Keratinocyte (primary cell): Measurements from ENCODE around the gene KAZALD1. TPM values are rescaled to one million over a fixed set of nuclear protein-coding genes. Genes with fewer than 3 reads are reported as not detected.

Source experiments
- DNase-seq: peaks from one replicate; pipeline ENCODE4 v3.0.0-alpha.2; 2011; ENCODE audit warnings: low read depth, missing footprints, low spot score
- FAIRE-seq: peaks from 2 replicates; lab custom pipeline; 2011; peaks lifted over from hg19 to GRCh38; lab: Jason Lieb, UNC
- H2AFZ ChIP-seq: 2 replicates; pipeline ENCODE4 v1.6.0; 2012; ENCODE audit warnings: low read length, control low read depth, inconsistent platforms; ENCODE audit not compliant: control insufficient read depth
- H3K27ac ChIP-seq: 2 replicates; pipeline ENCODE4 v1.5.1; 2011; ENCODE audit warnings: low read length; ENCODE audit not compliant: control insufficient read depth, insufficient read depth
- H3K27me3 ChIP-seq: 3 replicates; pipeline ENCODE4 v1.6.0; 2011; ENCODE audit warnings: low read length; ENCODE audit not compliant: control insufficient read depth, insufficient read depth; ENCODE audit errors: extremely low read depth
- H3K36me3 ChIP-seq, 2 experiments: 2 replicates in 1 of 2; 3 replicates in 1 of 2; pipeline ENCODE4 v1.5.1; 2011; ENCODE audit warnings: low read length in 2 of 2, mild to moderate bottlenecking in 1 of 2; ENCODE audit not compliant: control insufficient read depth in 2 of 2, insufficient read depth in 2 of 2; ENCODE audit errors: extremely low read depth in 1 of 2
- H3K4me1 ChIP-seq: 3 replicates; pipeline ENCODE4 v1.5.1; 2011; ENCODE audit warnings: low read length; ENCODE audit not compliant: control insufficient read depth, insufficient read depth; ENCODE audit errors: extremely low read depth
- H3K4me2 ChIP-seq: 3 replicates; pipeline ENCODE4 v1.6.0; 2011; ENCODE audit warnings: low read depth, low read length; ENCODE audit not compliant: control insufficient read depth, insufficient read depth; ENCODE audit errors: extremely low read depth
- H3K4me3 ChIP-seq, 3 experiments: fragments of 200-600 bp in 1 of 3; sonication (generic) in 1 of 3; 2 replicates in 2 of 3; 3 replicates in 1 of 3; pipeline ENCODE4 v1.5.1; 2011 to 2016; ENCODE audit warnings: low read length in 3 of 3, mild to moderate bottlenecking in 3 of 3, control low read depth in 2 of 3, inconsistent platforms in 1 of 3, low read depth in 1 of 3, mixed read lengths in 1 of 3, mixed run types in 1 of 3, moderate library complexity in 1 of 3; ENCODE audit not compliant: control insufficient read depth in 2 of 3, insufficient read depth in 2 of 3; ENCODE audit errors: extremely low read depth in 1 of 3
- H3K79me2 ChIP-seq: 2 replicates; pipeline ENCODE4 v1.6.0; 2012; ENCODE audit warnings: low read length; ENCODE audit not compliant: control insufficient read depth, insufficient read depth
- H3K9ac ChIP-seq: 3 replicates; pipeline ENCODE4 v1.6.0; 2011; ENCODE audit warnings: low read length; ENCODE audit not compliant: control insufficient read depth, insufficient read depth; ENCODE audit errors: extremely low read depth
- H3K9me1 ChIP-seq: 3 replicates; pipeline ENCODE4 v1.6.0; 2011; ENCODE audit warnings: low read length; ENCODE audit not compliant: control insufficient read depth, insufficient read depth; ENCODE audit errors: extremely low read depth
- H3K9me3 ChIP-seq: 2 replicates; pipeline ENCODE4 v1.5.1; 2012; ENCODE audit warnings: low read depth, low read length; ENCODE audit not compliant: control insufficient read depth
- H4K20me1 ChIP-seq: 3 replicates; pipeline ENCODE4 v1.6.0; 2011; ENCODE audit warnings: low read length; ENCODE audit not compliant: control insufficient read depth, insufficient read depth; ENCODE audit errors: extremely low read depth
- CTCF ChIP-seq, 3 experiments: IDR thresholded peaks in 1 of 3; conservative IDR thresholded peaks in 1 of 3; optimal IDR thresholded peaks in 1 of 3; 2 replicates in 2 of 3; 3 replicates in 1 of 3; pipeline versions ENCODE3 to v1.5.1; 2011; ENCODE audit warnings: low read length in 3 of 3, mild to moderate bottlenecking in 3 of 3, moderate library complexity in 2 of 3, control low read depth in 1 of 3, inconsistent platforms in 1 of 3; ENCODE audit not compliant: insufficient read depth in 2 of 3; ENCODE audit errors: extremely low read depth in 1 of 3
- EZH2 ChIP-seq: IDR thresholded peaks from one replicate; pipeline ENCODE4 v1.6.1; 2012; ENCODE audit warnings: inconsistent platforms, mild to moderate bottlenecking, low read length, moderate library complexity
- dilution Hi-C: fragments of 300-500 bp; cut with MboI; formaldehyde crosslinking; loops from one replicate; pipeline ENCODE4 v1.7.0; 2020; ENCODE audit warnings: low sequenced_read_pairs; ENCODE audit not compliant: extremely low pct_ligation_motif_present
- polyA minus RNA-seq, 3 experiments: library from RNA; depleted of rRNA, polyadenylated mRNA; stranded (reverse); fragments of >200 nt; gene quantifications; 1 replicate in 1 of 3; 2 replicates in 1 of 3; 3 replicates in 1 of 3; pipeline ENCODE4 v1.2.3, GENCODE V29; 2011
- polyA plus RNA-seq, 5 experiments: library from polyadenylated mRNA; depleted of rRNA in 3 of 5; stranded (reverse) in 3 of 5; stranded (forward) in 1 of 5; unstranded in 1 of 5; fragments of >200 nt; gene quantifications; 1 replicate in 1 of 5; 2 replicates in 3 of 5; 3 replicates in 1 of 5; pipeline versions ENCODE4 v1.2.1 to v1.2.3, GENCODE V29; 2011 to 2012; ENCODE audit warnings: missing spikeins in 2 of 5, low read depth in 1 of 5, low replicate concordance in 1 of 5

The KAZALD1 gene
- polyA plus RNA-seq (0.08 to 0.18 TPM (median 0.18 TPM) in 3 replicates), polyA minus RNA-seq (0.36 to 0.38 TPM in 2 of 3 replicates, not detected in the other)
- 0.40 TPM for polyA plus RNA-seq (2011; ENCODE audit: low read depth)
- polyA plus RNA-seq (2011; cell fraction: cytosol; rRNA removed): 0.06 and 0.07 TPM in 2 replicates
- 0.11 TPM in 1 of 2 replicates, not detected in the other for polyA plus RNA-seq (2011; cell fraction: nucleus; rRNA removed)
- polyA plus RNA-seq (2012; ENCODE audit: low replicate concordance): 0.18 and 0.72 TPM in 2 replicates
- 0.96 TPM for polyA minus RNA-seq (2011; cell fraction: cytosol; rRNA and poly(A)+ RNA removed)
- polyA minus RNA-seq (2011; cell fraction: nucleus; rRNA and poly(A)+ RNA removed): not detected in 2 replicates

- H3K79me2 ChIP-seq: peaks cover 6% of the 10 kb centered on the region
- peak within 1 kb of the TSS; percentile 96 for H3K4me2 ChIP-seq
- H3K4me3 ChIP-seq: peak within 1 kb of the TSS; percentile 85 to 96 (median 95)
- peak within 1 kb of the TSS; percentile 97 for H3K27ac ChIP-seq
- dilution Hi-C loops: no loop called here
- FAIRE-seq (no peak), DNase-seq (no peak)
- H3K9ac ChIP-seq: peak within 1 kb of the TSS; percentile 98
- H3K9me1 ChIP-seq: no peaks in the 10 kb centered on the region
- no peaks in the 10 kb centered on the region for H3K36me3 ChIP-seq
- H3K9me3 ChIP-seq: no peaks in the 10 kb centered on the region
- TF ChIP-seq CTCF (optimal IDR thresholded peaks at IDR 0.05 in 1 of 3, IDR thresholded peaks at IDR 0.05 in 1 of 3, conservative IDR thresholded peaks at IDR 0.05 in 1 of 3; ENCODE audit: extremely low read depth in 1 of 3, insufficient read depth in 2 of 3, low read length in 3 of 3) (no peak), EZH2 (no peak)
- peak within 1 kb of the TSS; percentile 100 for H2AFZ ChIP-seq
- no peaks in the 10 kb centered on the region for H4K20me1 ChIP-seq
- peaks cover 25% of the 10 kb centered on the region for H3K4me1 ChIP-seq
- peaks cover 26% of the 10 kb centered on the region for H3K27me3 ChIP-seq
Measured at GRCh38 chr10:101061624-101062231, at the start of gene KAZALD1. Gene KAZALD1, plus strand, starts transcription at chr10:101061989. Its CDS starts 604 bp downstream, at chr10:101062593.

GRCh38 chr10:101012525-101013364, 49.0 kb upstream of the KAZALD1 start:
- H3K27me3 ChIP-seq: no peaks in the 10 kb centered on the region
- H3K27ac ChIP-seq: peak overlapping the region; percentile 74
- peak overlapping the region; percentile 45 for H3K9ac ChIP-seq
- H3K4me1 ChIP-seq: peaks cover 30% of the 10 kb centered on the region
- peaks cover 2% of the 10 kb centered on the region for H4K20me1 ChIP-seq
- no peaks in the 10 kb centered on the region for H3K9me3 ChIP-seq
- peak; percentile 90 for DNase-seq
- peak; percentile 98 for FAIRE-seq
- H3K36me3 ChIP-seq: no peaks in the 10 kb centered on the region
- peak overlapping the region in 2 of 3 experiments; percentile 52 to 59 for H3K4me3 ChIP-seq
- H3K9me1 ChIP-seq: no peaks in the 10 kb centered on the region
- H3K4me2 ChIP-seq: peak overlapping the region; percentile 95
- dilution Hi-C loops: no loop called here
- H2AFZ ChIP-seq: peak overlapping the region; percentile 75
- H3K79me2 ChIP-seq: no peaks in the 10 kb centered on the region
- TF ChIP-seq EZH2: no peak
- peak; percentile 78 to 99 (median 88) for TF ChIP-seq CTCF (optimal IDR thresholded peaks at IDR 0.05 in 1 of 3, IDR thresholded peaks at IDR 0.05 in 1 of 3, conservative IDR thresholded peaks at IDR 0.05 in 1 of 3; ENCODE audit: extremely low read depth in 1 of 3, insufficient read depth in 2 of 3, low read length in 3 of 3)
